NCI-H69 (cell line): ENCODE measurements around the gene RARA.
A peak's percentile ranks its signal among the peaks of the same experiment; 100 is the strongest.

Experiments used
- DNase-seq: peaks from one replicate; lab custom pipeline; 2025; lab: John Stamatoyannopoulos, UW

Gene RARA

DNA sequence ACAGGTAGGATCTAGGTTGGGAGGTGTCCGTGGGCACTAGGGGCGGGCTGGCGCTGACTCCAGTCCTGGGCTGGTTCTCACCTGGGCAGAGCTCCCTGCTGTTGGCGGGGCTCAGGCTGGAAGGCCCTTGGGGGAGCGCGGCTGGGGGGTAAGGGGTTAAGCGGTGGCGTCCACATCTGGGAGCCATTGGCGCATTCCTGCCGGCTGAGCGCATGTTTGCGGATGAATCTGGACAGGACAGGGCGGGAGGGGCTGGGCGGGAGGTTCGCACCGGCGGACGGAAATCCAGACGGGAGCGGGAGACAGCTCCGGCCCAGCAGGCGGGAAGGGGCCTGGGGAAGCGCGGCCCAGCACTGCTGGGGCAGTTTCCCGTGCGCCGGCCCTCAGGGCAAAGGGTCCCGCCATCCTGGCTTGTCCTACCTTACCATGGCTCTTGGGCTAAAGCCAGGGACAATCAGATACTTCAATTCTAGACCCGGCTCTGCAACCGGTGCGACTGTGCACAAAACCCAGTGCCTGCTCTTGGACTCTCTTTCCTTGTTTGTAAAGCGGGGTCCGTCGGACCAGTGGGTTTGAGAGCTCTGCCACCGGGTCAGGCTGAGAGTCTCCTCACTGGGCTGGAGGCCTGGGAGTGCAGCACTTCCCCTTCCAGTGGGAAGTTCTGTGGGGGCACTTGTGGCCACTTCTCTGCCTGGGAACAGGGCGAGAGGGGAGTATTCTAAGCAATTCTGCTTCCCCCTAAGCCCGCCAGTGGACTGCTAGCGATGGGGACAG, 7.8 kb downstream of the RARA start:
- DNase-seq = peak; percentile 72

DNA sequence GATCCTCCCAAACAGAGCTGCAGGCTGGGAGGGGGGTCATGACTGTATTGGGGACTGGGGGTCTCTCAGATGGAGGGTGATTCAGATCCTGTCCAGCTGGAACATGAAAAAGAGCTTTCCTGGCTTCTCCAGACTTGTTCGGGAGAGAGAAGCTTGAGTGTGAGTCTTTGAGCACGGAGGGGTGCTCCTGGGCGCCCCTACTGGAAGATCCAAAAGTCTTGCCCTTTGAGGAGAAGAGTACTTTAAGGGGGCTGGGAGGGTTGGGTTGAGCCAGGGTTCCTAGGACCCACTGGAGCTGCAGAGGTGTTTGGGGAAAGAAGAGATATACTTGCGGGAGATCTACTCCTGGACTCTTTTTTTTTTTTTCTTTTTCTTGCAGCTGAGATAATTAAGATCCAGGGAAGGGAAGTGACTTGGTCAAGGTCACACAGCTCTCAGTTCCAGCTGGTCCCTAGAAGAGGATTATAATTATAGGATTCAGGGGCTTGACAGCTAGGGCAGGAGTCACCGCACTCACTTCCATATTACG, 8.4 kb downstream of the RARA start:
- peak; percentile 53 for DNase-seq

DNA sequence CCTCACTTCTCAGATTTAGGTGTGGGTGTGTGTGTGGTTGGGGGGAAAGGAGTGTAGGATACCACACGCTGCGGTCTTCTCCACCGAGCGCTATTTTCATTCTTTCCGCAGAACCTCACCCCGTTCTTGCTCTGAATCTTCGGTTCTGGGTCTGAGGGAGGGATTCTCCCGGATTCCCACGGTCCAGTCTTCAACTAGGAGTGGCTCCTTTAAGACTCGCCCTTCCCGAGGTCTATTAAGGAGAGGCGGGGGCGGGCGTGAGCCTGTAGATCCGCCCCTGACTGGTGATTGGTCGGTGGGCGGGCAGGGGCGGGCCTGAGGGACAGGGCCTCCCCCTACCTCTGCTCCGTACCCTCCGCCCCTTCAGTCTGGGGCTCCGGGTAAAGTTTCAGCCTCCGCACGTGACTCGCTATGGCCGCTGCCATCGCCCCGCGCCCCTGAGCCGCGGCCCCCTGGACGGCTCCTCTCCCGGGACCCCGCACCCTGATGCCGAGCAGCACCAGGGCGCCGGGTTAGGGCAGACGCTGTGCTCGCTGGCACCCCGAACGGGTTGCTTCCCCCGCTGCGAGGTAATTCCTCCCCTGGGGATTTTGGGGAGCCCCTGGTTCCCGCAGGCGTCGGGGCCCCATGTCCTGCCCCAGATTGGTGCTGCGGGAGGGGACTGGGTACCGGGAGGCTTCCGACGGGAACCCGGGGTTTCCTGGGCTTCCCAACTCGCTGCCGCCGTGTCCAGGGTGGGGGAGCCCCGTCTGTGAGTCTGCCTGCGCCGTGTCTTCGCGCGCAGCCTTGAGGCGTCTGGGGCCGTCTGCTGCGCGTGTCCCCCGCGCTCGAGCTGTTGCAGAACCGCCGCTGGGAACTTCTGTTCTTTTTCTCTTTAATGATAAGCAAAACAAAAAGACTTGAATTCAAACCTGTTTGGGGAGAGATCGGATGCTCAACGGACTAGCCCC, 9.2 kb downstream of the RARA start:
- peak; percentile 95 for DNase-seq

DNA sequence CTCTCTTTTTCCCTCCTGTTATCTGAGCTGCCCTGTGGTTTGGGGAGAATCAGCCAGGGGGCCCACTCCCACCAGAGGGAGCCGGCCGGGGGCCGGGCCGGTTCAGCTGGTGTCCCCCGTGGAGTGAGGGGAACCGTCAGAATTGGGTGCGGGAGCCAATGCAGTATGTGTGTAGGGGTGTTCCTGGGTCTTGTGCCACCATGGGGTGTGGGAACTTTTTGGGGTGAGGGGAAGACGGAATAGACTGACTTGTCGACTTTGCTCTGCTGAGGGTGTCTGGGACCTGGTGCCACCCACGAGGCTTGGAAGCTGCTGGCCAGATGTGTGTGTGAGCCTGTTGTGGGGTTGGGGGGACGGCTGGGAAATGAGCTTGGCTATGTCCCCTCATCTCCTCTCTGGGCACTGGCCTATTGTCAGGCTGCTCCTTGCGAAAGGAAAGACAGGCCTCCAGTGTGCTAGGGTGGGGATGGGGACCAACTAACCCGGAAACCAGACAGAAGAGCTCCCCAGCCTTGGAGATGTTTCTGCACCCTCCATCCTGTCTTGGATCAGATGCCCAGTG, 9.9 kb downstream of the RARA start:
- no peak for DNase-seq

GRCh38 chr17:40319651-40320540, 10.9 kb downstream of the RARA start:
- no peak for DNase-seq

DNA sequence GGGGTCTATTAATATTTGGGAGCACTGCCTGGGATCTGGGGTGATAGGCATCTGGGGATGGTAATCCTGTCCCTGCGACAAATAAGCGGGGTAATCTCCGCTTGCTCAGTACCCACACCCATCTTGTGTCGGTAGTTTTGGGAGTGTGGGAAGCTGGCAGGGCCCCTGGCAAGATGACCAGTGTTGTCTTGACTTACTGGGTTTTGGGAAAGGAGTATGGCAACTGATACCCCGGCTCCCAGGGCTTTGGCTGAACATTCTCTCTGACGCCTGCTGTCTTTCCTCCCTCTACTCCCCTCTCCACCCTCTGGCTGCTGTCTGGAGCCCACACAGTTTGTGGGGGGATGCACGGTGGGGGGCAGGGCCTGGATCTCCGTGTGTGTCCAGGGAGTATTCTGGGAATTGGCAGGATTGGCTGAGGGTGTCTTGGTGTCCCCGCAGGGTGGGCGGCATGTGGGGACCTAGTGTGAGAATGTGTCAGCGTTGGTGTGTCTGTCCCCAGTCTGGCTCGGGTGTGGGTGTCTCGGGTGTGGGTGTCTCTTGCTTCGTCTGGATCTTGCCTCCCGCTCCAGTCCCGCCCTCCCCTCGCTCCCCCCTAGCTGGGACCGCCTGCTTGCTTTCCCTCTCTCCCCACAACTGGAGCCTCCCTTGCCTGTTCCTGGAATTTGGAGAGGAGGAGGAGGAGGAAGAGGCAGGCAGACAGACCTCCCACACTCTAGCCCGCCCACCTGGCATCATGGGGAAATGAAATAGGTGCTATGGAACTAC, 12.0 kb downstream of the RARA start:
- DNase-seq = peak; percentile 26

- peak; percentile 49 for DNase-seq
Measured at GRCh38 chr17:40321524-40321929, 12.5 kb downstream of the RARA start.

GRCh38 chr17:40321961-40322357, 13.0 kb downstream of the RARA start:
- DNase-seq = peak; percentile 53

GRCh38 chr17:40322358-40323315, 13.7 kb downstream of the RARA start:
- DNase-seq = peak; percentile 30

- no peak for DNase-seq
Measured at GRCh38 chr17:40323391-40324381, 14.7 kb downstream of the RARA start.

- no peak for DNase-seq
Measured at GRCh38 chr17:40325156-40326013, 16.4 kb downstream of the RARA start.

DNA sequence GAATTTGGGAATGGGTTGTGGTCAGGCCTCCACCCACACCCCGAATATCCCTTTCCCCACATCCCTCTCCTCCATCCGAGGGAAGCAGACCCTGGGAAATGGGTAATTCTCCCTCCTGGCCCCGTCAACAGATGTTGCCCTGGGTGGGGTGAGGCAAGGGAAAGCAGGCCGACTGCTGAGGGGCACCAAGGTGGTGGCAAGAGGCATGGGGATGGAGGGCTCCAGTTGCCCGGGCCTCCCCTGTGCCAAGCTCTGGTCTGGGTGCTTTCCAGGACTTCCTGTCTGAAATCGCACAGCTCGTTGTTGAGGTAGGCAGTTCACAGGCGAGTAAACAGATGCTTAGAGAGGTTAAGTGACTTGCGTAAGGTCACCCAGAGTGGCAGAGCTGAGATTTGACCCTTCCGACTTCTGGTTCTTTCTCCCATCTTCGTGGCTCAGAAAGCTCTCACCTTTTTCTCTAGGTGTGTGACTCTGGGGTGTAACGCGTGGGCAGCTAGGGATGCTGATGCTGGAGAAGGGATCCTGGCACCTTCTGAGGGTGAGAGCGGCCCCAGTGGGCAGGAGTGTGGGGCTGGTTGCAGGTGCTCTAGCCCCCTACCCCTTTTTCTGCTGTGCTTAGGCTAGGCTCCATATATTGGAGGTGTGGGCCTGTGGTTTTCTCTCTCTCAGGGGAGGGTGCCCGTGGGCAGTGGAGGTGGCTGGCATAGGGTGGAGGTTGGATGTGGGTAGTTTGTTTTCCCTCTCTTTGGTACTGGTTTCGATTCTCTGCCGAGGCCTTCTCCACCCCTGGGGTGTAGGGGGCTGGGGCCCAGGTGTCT, 17.2 kb downstream of the RARA start:
- DNase-seq = no peak

- DNase-seq = no peak
Measured at GRCh38 chr17:40326832-40327199, 17.8 kb downstream of the RARA start.

- no peak for DNase-seq
Measured at GRCh38 chr17:40327244-40327729, 18.3 kb downstream of the RARA start.

DNA sequence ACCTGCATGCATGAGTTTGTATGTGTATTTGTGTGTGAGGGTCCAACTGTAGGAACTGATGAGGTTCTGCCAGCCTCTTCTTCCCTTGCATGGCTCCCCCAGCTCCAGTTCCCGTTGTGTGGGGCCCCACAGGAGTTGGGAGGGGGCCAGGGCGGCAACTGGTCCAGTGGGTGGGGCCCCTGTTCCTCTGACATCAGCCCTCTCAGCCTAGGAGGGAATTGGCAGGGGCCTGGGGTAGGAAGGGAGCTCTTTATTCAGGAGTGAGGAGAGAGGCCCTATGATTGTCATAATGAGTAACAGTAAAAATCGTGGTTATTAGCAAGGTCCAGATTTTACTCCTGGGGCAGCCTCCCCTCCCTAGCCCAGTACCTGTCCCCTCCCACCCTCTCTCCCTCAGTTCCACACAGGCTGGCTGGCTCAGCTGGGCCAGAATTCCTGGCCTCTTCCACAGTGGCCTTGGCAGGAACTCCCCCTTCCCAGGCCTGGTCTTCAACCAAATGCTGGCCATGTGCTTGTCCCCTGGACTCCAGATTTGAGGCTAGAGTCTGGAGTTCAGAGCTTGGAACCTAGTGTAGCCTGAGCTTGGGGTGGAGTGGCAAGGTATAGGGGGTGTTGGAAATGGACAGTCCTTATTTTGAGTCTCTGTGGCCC, 18.9 kb downstream of the RARA start:
- no peak for DNase-seq

GRCh38 chr17:40328386-40328766, 19.4 kb downstream of the RARA start:
- DNase-seq = no peak
